ENCODE measurements around the gene KCNA2. TPM values are rescaled to one million over a fixed set of nuclear protein-coding genes. Genes with fewer than 3 reads are reported as not detected.

The KCNA2 gene
- total and polyA plus RNA-seq, 2 of the 4 experiments (the other 2 are of a cell fraction), result not detected

DNA sequence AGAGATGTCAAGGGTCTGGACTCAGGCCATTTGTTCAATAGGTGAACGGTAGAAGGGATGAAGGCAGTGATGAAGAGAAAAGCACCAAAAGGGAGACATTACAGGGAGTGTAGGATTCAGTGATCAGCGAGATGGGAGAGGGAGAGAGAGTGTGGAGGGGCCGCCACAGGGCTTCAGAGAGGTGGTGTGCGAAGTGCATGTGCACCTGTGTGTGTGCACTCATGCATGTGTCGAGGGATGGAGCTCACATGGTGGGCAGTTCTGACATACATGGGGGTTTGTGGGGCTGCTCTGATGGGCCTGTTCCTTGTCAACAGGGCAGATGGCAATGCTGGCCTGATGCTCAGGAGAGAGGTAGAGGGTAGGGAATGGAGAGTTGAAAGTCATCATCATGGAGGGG is 11.4 kb upstream of the KCNA2 start:
- ChIA-PET CTCF (no interaction called here), POLR2A (ENCODE audit: unreplicated experiment) (no interaction called here)
- Histone ChIP-seq H3K9me3 (ENCODE audit: control insufficient read depth, insufficient read depth, low read length) (no peaks in the 10 kb centered on the region), H3K36me3 (ENCODE audit: control insufficient read depth, insufficient read depth, low read length) (no peaks in the 10 kb centered on the region), H4K20me1 (ENCODE audit: insufficient read depth, low read length) (no peaks in the 10 kb centered on the region), H3K79me1 (ENCODE audit: low read depth in 1 of 2, low read length in 2 of 2) (no peaks in the 10 kb centered on the region), H3K4ac (ENCODE audit: low read depth, low read length) (no peak overlapping the region), H2BK15ac (ENCODE audit: low read depth, low read length) (no peak overlapping the region), H3K9me1 (ENCODE audit: insufficient read depth, low read length) (no peaks in the 10 kb centered on the region), H3K4me2 (ENCODE audit: low read depth, low read length) (no peak overlapping the region), H3K14ac (replicated peaks; ENCODE audit: low read depth, low read length) (no peak overlapping the region), H3K23ac (ENCODE audit: low read depth, low read length) (no peak overlapping the region), H2BK5ac (ENCODE audit: low read depth, low read length, poor library complexity, severe bottlenecking) (no peak overlapping the region), H2AK5ac (ENCODE audit: low read depth, low read length) (no peak overlapping the region), H4K91ac (ENCODE audit: insufficient read depth, low read depth, low read length) (no peak overlapping the region), H2BK20ac (ENCODE audit: low read depth, low read length) (no peak overlapping the region), H2AK9ac (replicated peaks; ENCODE audit: low read depth, low read length, poor library complexity) (no peak overlapping the region), H3K27ac (ENCODE audit: insufficient read depth, low read length) (no peak overlapping the region), H3K56ac (ENCODE audit: extremely low read depth, insufficient read depth, low read length) (no peak overlapping the region), H4K8ac (ENCODE audit: low read depth in 2 of 2, low read length in 2 of 2) (no peak overlapping the region), H3K4me1 (ENCODE audit: control insufficient read depth, insufficient read depth, low read length) (no peaks in the 10 kb centered on the region), H4K5ac (ENCODE audit: low read depth, low read length) (no peak overlapping the region), H3K27me3 (ENCODE audit: control insufficient read depth, insufficient read depth, low read length) (peaks cover 27% of the 10 kb centered on the region), H3K18ac (ENCODE audit: low read depth, low read length) (no peak overlapping the region), H3K9ac (ENCODE audit: low read depth, low read length) (no peak overlapping the region), H3K4me3 (ENCODE audit: insufficient read depth, low read depth, low read length) (no peak overlapping the region), H2BK120ac (ENCODE audit: low read depth, low read length) (no peak overlapping the region), H2AFZ (replicated peaks; ENCODE audit: low read length, poor library complexity) (no peak overlapping the region)
- no TSS peak for BruUV-seq (replicated peaks)
- WGBS, 2 experiments (ENCODE audit: extremely low coverage in 2 of 2, insufficient read length in 1 of 2), result 47% methylated on average over 5 of the region's 5 CpGs; no CpG with 5 or more reads in 1 of the 2 experiments
- dilution Hi-C loops (cut with HindIII; ENCODE audit: low sequenced_read_pairs, unreplicated experiment), result no loop called here
- TF ChIP-seq RAD21 (IDR thresholded peaks at IDR 0.05; ENCODE audit: low read length) (no peak), MAZ (IDR thresholded peaks at IDR 0.05; ENCODE audit: borderline replicate concordance, low read depth, low read length) (no peak)
- TF ChIP-seq, protein P1, sequence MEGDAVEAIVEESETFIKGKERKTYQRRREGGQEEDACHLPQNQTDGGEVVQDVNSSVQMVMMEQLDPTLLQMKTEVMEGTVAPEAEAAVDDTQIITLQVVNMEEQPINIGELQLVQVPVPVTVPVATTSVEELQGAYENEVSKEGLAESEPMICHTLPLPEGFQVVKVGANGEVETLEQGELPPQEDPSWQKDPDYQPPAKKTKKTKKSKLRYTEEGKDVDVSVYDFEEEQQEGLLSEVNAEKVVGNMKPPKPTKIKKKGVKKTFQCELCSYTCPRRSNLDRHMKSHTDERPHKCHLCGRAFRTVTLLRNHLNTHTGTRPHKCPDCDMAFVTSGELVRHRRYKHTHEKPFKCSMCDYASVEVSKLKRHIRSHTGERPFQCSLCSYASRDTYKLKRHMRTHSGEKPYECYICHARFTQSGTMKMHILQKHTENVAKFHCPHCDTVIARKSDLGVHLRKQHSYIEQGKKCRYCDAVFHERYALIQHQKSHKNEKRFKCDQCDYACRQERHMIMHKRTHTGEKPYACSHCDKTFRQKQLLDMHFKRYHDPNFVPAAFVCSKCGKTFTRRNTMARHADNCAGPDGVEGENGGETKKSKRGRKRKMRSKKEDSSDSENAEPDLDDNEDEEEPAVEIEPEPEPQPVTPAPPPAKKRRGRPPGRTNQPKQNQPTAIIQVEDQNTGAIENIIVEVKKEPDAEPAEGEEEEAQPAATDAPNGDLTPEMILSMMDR (conservative IDR thresholded peaks at IDR 0.05; ENCODE audit: low read depth, low read length), result no peak
- ATAC-seq (ENCODE audit: low read depth) (no peak), DNase-seq (no peak)
- in situ Hi-C loops (cut with MboI; ENCODE audit: low sequenced_read_pairs), result no loop called here
- intact Hi-C loops (cut with micrococcal nuclease), result no loop called here

Data from IMR-90 (cell line).